ENCODE results near the gene PLXNA4.

Gene PLXNA4

DNA sequence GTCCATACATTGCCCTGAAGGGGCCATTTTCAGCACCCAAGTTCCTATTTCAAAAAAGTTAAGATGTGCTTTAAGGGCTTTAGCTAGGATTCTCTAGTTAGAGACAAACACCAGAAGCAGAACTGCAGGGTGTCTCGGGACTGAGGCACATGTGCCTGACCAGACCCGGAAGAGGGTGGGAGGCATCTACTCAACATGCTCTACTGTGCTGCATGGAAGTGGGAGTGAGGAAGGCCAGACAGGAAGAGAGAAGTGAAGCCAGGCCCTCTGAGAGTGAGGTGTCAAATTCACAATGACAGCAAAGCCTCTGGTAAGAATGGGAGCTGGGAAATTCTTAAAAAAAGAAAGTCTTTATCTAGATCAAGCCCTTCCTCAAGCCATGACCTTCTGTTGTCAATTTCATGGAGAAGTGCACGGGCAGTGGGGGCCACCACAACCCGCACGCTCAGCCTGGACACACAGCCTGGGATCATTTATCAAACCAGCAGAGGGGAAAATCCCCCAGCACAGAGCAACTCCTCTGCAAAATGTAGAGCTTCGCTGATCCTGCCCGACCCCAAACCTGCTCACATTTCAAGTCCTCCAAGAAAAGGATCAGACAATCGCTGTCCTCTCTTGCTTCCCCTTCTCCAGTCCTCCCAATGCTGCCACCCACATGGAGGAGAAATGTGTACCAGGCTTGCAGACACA lies 38.7 kb downstream of the PLXNA4 start:
- no peak overlapping the region for H4K91ac ChIP-seq (ENCODE audit: low read depth, low read length)
- H3K4me1 ChIP-seq (ENCODE audit: control insufficient read depth in 1 of 2, insufficient read depth in 2 of 2, low read length in 2 of 2): peaks cover 3 to 12% of the 10 kb centered on the region in 2 experiments
- no peak overlapping the region for H3K18ac ChIP-seq (ENCODE audit: low read length)
- H3K4ac ChIP-seq (ENCODE audit: low read depth, low read length): no peak overlapping the region
- H2BK5ac ChIP-seq (ENCODE audit: low read depth, low read length, poor library complexity): no peak overlapping the region
- H3K23ac ChIP-seq (ENCODE audit: low read length): no peak overlapping the region
- H3K36me3 ChIP-seq (ENCODE audit: control insufficient read depth in 1 of 2, insufficient read depth in 2 of 2, low read length in 2 of 2): no peaks in the 10 kb centered on the region
- H3K27me3 ChIP-seq (ENCODE audit: insufficient read depth, low read length): no peaks in the 10 kb centered on the region
- H3K79me2 ChIP-seq (ENCODE audit: control insufficient read depth, insufficient read depth, low read length, poor library complexity): no peaks in the 10 kb centered on the region
- no peak overlapping the region for H2AK5ac ChIP-seq (ENCODE audit: low read length)
- H2AFZ ChIP-seq (ENCODE audit: insufficient read depth, low read length, poor library complexity): no peak overlapping the region
- H3K4me3 ChIP-seq (ENCODE audit: low read depth, low read length): no peak overlapping the region
- no peak overlapping the region for H2BK120ac ChIP-seq (ENCODE audit: insufficient read depth, low read length, poor library complexity)
- H3K79me1 ChIP-seq (ENCODE audit: low read length): no peaks in the 10 kb centered on the region
- no peak for DNase-seq
- no peak overlapping the region for H3K9ac ChIP-seq (ENCODE audit: low read length)
- no peak overlapping the region for H3K4me2 ChIP-seq (ENCODE audit: low read length)
- WGBS (ENCODE audit: extremely low coverage, insufficient coverage, insufficient read length): no CpG with 5 or more reads among the region's 8 CpGs
- H4K8ac ChIP-seq (ENCODE audit: low read depth, low read length): no peak overlapping the region
- no peak overlapping the region for H2BK12ac ChIP-seq (ENCODE audit: low read length)
- no peak overlapping the region for H3K14ac ChIP-seq (ENCODE audit: low read length)
- no peaks in the 10 kb centered on the region for H3K9me3 ChIP-seq (ENCODE audit: insufficient read depth, low read depth, low read length)
- H3K27ac ChIP-seq (ENCODE audit: low read depth, low read length): no peak overlapping the region
- no peak overlapping the region for H4K12ac ChIP-seq (ENCODE audit: low read depth, low read length)

DNA sequence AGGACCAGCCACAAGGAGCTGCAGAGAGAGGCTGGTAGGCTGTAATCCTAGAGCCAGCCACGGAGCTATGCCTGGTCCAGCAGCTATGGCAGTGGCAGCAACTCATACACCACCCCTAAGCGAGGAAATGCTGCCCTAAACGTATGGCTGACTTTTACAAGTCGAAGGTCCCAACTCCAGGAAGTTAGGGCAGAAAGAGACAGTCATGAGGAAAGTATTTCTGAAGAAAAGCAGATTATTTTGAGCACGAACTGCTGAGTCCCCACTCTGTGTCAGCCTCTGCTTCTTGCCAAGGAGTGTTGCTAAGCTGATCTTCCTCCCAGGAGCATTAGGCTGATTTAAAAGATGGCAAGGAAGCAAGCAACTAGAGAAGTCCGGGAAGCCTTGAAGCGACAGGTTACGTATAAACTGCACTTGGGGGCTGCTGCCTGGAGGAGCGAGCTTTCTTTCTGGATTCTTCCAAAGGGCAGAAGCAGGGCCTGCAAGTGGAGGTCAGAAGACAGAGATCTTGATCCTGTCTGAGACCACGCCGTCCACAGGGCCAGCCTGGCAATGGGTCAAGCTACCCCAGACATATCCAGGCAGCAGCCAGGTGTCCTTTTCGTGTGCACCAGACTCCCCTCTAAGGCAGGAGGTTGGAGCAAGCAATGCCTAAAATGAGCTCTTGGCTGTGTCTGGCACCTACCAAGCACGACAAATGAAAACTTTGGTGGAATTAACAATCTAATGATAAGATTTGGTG lies 39.4 kb downstream of the PLXNA4 start:
- H2AFZ ChIP-seq (ENCODE audit: insufficient read depth, low read length, poor library complexity): no peak overlapping the region
- DNase-seq: no peak
- H3K9me3 ChIP-seq (ENCODE audit: insufficient read depth, low read depth, low read length): no peaks in the 10 kb centered on the region
- no peak overlapping the region for H3K14ac ChIP-seq (ENCODE audit: low read length)
- no peaks in the 10 kb centered on the region for H3K79me1 ChIP-seq (ENCODE audit: low read length)
- H3K4ac ChIP-seq (ENCODE audit: low read depth, low read length): no peak overlapping the region
- H3K4me2 ChIP-seq (ENCODE audit: low read length): no peak overlapping the region
- H3K79me2 ChIP-seq (ENCODE audit: control insufficient read depth, insufficient read depth, low read length, poor library complexity): no peaks in the 10 kb centered on the region
- H4K12ac ChIP-seq (ENCODE audit: low read depth, low read length): no peak overlapping the region
- no peak overlapping the region for H4K8ac ChIP-seq (ENCODE audit: low read depth, low read length)
- peaks cover 3 to 12% of the 10 kb centered on the region in 2 experiments for H3K4me1 ChIP-seq (ENCODE audit: control insufficient read depth in 1 of 2, insufficient read depth in 2 of 2, low read length in 2 of 2)
- no peak overlapping the region for H2AK5ac ChIP-seq (ENCODE audit: low read length)
- H2BK12ac ChIP-seq (ENCODE audit: low read length): no peak overlapping the region
- no peak overlapping the region for H2BK120ac ChIP-seq (ENCODE audit: insufficient read depth, low read length, poor library complexity)
- no peak overlapping the region for H2BK5ac ChIP-seq (ENCODE audit: low read depth, low read length, poor library complexity)
- no peak overlapping the region for H3K18ac ChIP-seq (ENCODE audit: low read length)
- no peak overlapping the region for H3K27ac ChIP-seq (ENCODE audit: low read depth, low read length)
- H3K4me3 ChIP-seq (ENCODE audit: low read depth, low read length): no peak overlapping the region
- H3K27me3 ChIP-seq (ENCODE audit: insufficient read depth, low read length): no peaks in the 10 kb centered on the region
- no peaks in the 10 kb centered on the region for H3K36me3 ChIP-seq (ENCODE audit: control insufficient read depth in 1 of 2, insufficient read depth in 2 of 2, low read length in 2 of 2)
- H3K9ac ChIP-seq (ENCODE audit: low read length): no peak overlapping the region
- no peak overlapping the region for H3K23ac ChIP-seq (ENCODE audit: low read length)
- H4K91ac ChIP-seq (ENCODE audit: low read depth, low read length): no peak overlapping the region
- no CpG with 5 or more reads among the region's 13 CpGs for WGBS (ENCODE audit: extremely low coverage, insufficient coverage, insufficient read length)

DNA sequence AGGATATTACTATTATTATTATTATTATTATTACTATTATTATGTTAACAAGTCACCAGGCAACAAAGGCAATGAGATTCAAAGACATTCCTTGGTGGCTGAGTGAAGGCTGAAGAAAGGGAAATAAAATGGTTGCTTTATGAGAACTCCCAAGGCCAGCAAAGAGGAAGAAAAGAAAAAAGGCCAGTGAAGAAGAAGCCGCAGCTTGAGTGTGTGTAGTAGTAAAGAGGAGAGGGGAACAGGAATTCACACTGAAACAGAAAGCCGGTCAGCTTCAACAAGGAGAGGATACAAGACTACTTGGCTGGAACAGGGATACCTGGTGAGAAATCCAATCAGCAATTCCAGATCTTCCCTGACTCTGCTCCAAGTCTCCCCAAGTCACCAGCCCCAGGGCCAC lies 42.4 kb downstream of the PLXNA4 start:
- no peak overlapping the region for H2AK5ac ChIP-seq (ENCODE audit: low read length)
- no peak overlapping the region for H3K9ac ChIP-seq (ENCODE audit: low read length)
- no peak overlapping the region for H3K4me3 ChIP-seq (ENCODE audit: low read depth, low read length)
- H4K12ac ChIP-seq (ENCODE audit: low read depth, low read length): no peak overlapping the region
- no peak overlapping the region for H2BK120ac ChIP-seq (ENCODE audit: insufficient read depth, low read length, poor library complexity)
- no peak overlapping the region for H3K4ac ChIP-seq (ENCODE audit: low read depth, low read length)
- H3K79me2 ChIP-seq (ENCODE audit: control insufficient read depth, insufficient read depth, low read length, poor library complexity): no peaks in the 10 kb centered on the region
- no peaks in the 10 kb centered on the region for H3K36me3 ChIP-seq (ENCODE audit: control insufficient read depth in 1 of 2, insufficient read depth in 2 of 2, low read length in 2 of 2)
- no peak overlapping the region for H2BK12ac ChIP-seq (ENCODE audit: low read length)
- no peak overlapping the region for H3K23ac ChIP-seq (ENCODE audit: low read length)
- no CpG with 5 or more reads among the region's 2 CpGs for WGBS (ENCODE audit: extremely low coverage, insufficient coverage, insufficient read length)
- peaks cover 3 to 9% of the 10 kb centered on the region in 2 experiments for H3K4me1 ChIP-seq (ENCODE audit: control insufficient read depth in 1 of 2, insufficient read depth in 2 of 2, low read length in 2 of 2)
- H4K91ac ChIP-seq (ENCODE audit: low read depth, low read length): no peak overlapping the region
- H3K27ac ChIP-seq (ENCODE audit: low read depth, low read length): no peak overlapping the region
- no peak overlapping the region for H2AFZ ChIP-seq (ENCODE audit: insufficient read depth, low read length, poor library complexity)
- no peak overlapping the region for H3K14ac ChIP-seq (ENCODE audit: low read length)
- no peak overlapping the region for H4K8ac ChIP-seq (ENCODE audit: low read depth, low read length)
- no peak overlapping the region for H3K4me2 ChIP-seq (ENCODE audit: low read length)
- no peak overlapping the region for H3K18ac ChIP-seq (ENCODE audit: low read length)
- no peaks in the 10 kb centered on the region for H3K79me1 ChIP-seq (ENCODE audit: low read length)
- no peak overlapping the region for H2BK5ac ChIP-seq (ENCODE audit: low read depth, low read length, poor library complexity)
- H3K9me3 ChIP-seq (ENCODE audit: insufficient read depth, low read depth, low read length): no peaks in the 10 kb centered on the region
- DNase-seq: no peak
- no peaks in the 10 kb centered on the region for H3K27me3 ChIP-seq (ENCODE audit: insufficient read depth, low read length)

DNA sequence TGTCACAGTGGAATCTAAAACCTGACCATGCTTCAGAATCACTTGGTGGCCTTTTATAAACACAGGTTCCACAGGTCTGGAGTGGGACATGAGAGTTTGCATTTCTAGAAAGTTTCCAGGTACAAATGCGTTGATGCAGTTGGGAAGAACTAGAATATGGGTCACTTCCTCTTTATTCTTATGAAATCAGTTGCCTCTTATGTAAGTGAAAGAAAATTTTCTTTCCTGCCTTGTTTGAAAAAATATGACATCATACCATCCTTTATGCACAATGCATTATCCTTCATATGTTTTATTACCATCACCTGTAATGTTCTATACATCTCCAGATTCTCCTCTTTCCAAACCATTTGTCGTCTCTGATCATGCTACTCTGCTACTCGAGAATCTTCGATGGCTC lies 44.0 kb downstream of the PLXNA4 start:
- DNase-seq: no peak
- H3K14ac ChIP-seq (ENCODE audit: low read length): no peak overlapping the region
- WGBS (ENCODE audit: extremely low coverage, insufficient coverage, insufficient read length): no CpG with 5 or more reads among the region's 4 CpGs
- no peak overlapping the region for H3K27ac ChIP-seq (ENCODE audit: low read depth, low read length)
- no peak overlapping the region for H3K23ac ChIP-seq (ENCODE audit: low read length)
- no peaks in the 10 kb centered on the region for H3K27me3 ChIP-seq (ENCODE audit: insufficient read depth, low read length)
- H4K8ac ChIP-seq (ENCODE audit: low read depth, low read length): no peak overlapping the region
- H3K4me1 ChIP-seq (ENCODE audit: control insufficient read depth in 1 of 2, insufficient read depth in 2 of 2, low read length in 2 of 2): peaks cover 2 to 3% of the 10 kb centered on the region in 2 experiments
- H2AFZ ChIP-seq (ENCODE audit: insufficient read depth, low read length, poor library complexity): no peak overlapping the region
- no peaks in the 10 kb centered on the region for H3K79me1 ChIP-seq (ENCODE audit: low read length)
- H2BK12ac ChIP-seq (ENCODE audit: low read length): no peak overlapping the region
- no peaks in the 10 kb centered on the region for H3K79me2 ChIP-seq (ENCODE audit: control insufficient read depth, insufficient read depth, low read length, poor library complexity)
- no peak overlapping the region for H3K18ac ChIP-seq (ENCODE audit: low read length)
- no peak overlapping the region for H4K91ac ChIP-seq (ENCODE audit: low read depth, low read length)
- no peaks in the 10 kb centered on the region for H3K36me3 ChIP-seq (ENCODE audit: control insufficient read depth in 1 of 2, insufficient read depth in 2 of 2, low read length in 2 of 2)
- H2AK5ac ChIP-seq (ENCODE audit: low read length): no peak overlapping the region
- no peak overlapping the region for H3K4ac ChIP-seq (ENCODE audit: low read depth, low read length)
- no peak overlapping the region for H2BK120ac ChIP-seq (ENCODE audit: insufficient read depth, low read length, poor library complexity)
- H3K9ac ChIP-seq (ENCODE audit: low read length): no peak overlapping the region
- H3K4me2 ChIP-seq (ENCODE audit: low read length): no peak overlapping the region
- H3K9me3 ChIP-seq (ENCODE audit: insufficient read depth, low read depth, low read length): no peaks in the 10 kb centered on the region
- no peak overlapping the region for H3K4me3 ChIP-seq (ENCODE audit: low read depth, low read length)
- no peak overlapping the region for H4K12ac ChIP-seq (ENCODE audit: low read depth, low read length)
- no peak overlapping the region for H2BK5ac ChIP-seq (ENCODE audit: low read depth, low read length, poor library complexity)

Data from trophoblast cell (in vitro differentiated cells and primary cell).